GM23338 (cell line): ENCODE measurements around the gene SMR3B.

Experiments
- CREB1 ChIP-seq: fragments of 250-450 bp; sonication (Bioruptor Pico); IDR thresholded peaks from 2 replicates; pipeline ENCODE4 v1.5.0; 2020; ENCODE audit warnings: low read depth, mild to moderate bottlenecking, moderate library complexity
- ETS1 ChIP-seq: IDR thresholded peaks from 2 replicates; pipeline ENCODE4 v1.6.1; 2016; ENCODE audit warnings: antibody characterized with exemption
- EZH2 ChIP-seq: fragments of 200-600 bp; sonication (generic); IDR thresholded peaks from one replicate; pipeline ENCODE4 v1.8.0; 2017; ENCODE audit warnings: antibody characterized with exemption, mild to moderate bottlenecking, low read depth; ENCODE audit not compliant: unreplicated experiment
- EZH2phosphoT487 ChIP-seq: fragments of 200-600 bp; sonication (generic); IDR thresholded peaks from one replicate; pipeline ENCODE4 v1.8.1; 2018; ENCODE audit warnings: antibody characterized with exemption; ENCODE audit not compliant: unreplicated experiment
- JUNB ChIP-seq: IDR thresholded peaks from one replicate; pipeline ENCODE4 v1.6.1; 2016; ENCODE audit warnings: antibody characterized with exemption; ENCODE audit not compliant: unreplicated experiment
- NANOG ChIP-seq: IDR thresholded peaks from 2 replicates; pipeline ENCODE4 v1.6.1; 2016; ENCODE audit warnings: antibody characterized with exemption, borderline replicate concordance
- POLR2AphosphoS5 ChIP-seq: IDR thresholded peaks from 2 replicates; pipeline ENCODE4 v1.6.1; 2016; ENCODE audit warnings: antibody characterized with exemption, low read depth
- STAT1 ChIP-seq: IDR thresholded peaks from one replicate; pipeline ENCODE4 v1.6.1; 2016; ENCODE audit warnings: antibody characterized with exemption; ENCODE audit not compliant: unreplicated experiment
- ZNF331 ChIP-seq: fragments of 250-450 bp; sonication (Bioruptor Pico); IDR thresholded peaks from 2 replicates; pipeline ENCODE4 v1.5.0; 2020; ENCODE audit warnings: low read depth, mild to moderate bottlenecking, moderate library complexity
- TF ChIP-seq, protein P1 (sequence below), 2 experiments: fragments of 200-600 bp in 1 of 2; sonication (generic) in 1 of 2; conservative IDR thresholded peaks; 2 replicates each; pipeline versions ENCODE4 v1.5.1 to v1.6.1; 2016 to 2017; ENCODE audit warnings: antibody characterized with exemption in 2 of 2, low read depth in 2 of 2, mild to moderate bottlenecking in 2 of 2, moderate library complexity in 1 of 2
- TF ChIP-seq, protein P2 (sequence below): IDR thresholded peaks from one replicate; pipeline ENCODE4 v1.6.1; 2018; ENCODE audit warnings: antibody characterized with exemption; ENCODE audit not compliant: unreplicated experiment
- TF ChIP-seq, protein P3 (sequence below): fragments of 250-450 bp; sonication (Bioruptor Pico); IDR thresholded peaks from 2 replicates; pipeline ENCODE4 v1.5.0; 2020; ENCODE audit warnings: mild to moderate bottlenecking, moderate library complexity

GRCh38 chr4:70372760-70373159 lies 10.2 kb upstream of the SMR3B start:
- TF ChIP-seq, protein P1, sequence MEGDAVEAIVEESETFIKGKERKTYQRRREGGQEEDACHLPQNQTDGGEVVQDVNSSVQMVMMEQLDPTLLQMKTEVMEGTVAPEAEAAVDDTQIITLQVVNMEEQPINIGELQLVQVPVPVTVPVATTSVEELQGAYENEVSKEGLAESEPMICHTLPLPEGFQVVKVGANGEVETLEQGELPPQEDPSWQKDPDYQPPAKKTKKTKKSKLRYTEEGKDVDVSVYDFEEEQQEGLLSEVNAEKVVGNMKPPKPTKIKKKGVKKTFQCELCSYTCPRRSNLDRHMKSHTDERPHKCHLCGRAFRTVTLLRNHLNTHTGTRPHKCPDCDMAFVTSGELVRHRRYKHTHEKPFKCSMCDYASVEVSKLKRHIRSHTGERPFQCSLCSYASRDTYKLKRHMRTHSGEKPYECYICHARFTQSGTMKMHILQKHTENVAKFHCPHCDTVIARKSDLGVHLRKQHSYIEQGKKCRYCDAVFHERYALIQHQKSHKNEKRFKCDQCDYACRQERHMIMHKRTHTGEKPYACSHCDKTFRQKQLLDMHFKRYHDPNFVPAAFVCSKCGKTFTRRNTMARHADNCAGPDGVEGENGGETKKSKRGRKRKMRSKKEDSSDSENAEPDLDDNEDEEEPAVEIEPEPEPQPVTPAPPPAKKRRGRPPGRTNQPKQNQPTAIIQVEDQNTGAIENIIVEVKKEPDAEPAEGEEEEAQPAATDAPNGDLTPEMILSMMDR (conservative IDR thresholded peaks at IDR 0.05; ENCODE audit: low read depth in 2 of 2) = no peak
- TF ChIP-seq POLR2AphosphoS5 (no peak), EZH2 (no peak), EZH2phosphoT487 (no peak), CREB1 (CRISPR knock-in tag) (no peak), JUNB (no peak), ETS1 (no peak), ZNF331 (no peak), NANOG (no peak), STAT1 (no peak)
- TF ChIP-seq, protein P2, sequence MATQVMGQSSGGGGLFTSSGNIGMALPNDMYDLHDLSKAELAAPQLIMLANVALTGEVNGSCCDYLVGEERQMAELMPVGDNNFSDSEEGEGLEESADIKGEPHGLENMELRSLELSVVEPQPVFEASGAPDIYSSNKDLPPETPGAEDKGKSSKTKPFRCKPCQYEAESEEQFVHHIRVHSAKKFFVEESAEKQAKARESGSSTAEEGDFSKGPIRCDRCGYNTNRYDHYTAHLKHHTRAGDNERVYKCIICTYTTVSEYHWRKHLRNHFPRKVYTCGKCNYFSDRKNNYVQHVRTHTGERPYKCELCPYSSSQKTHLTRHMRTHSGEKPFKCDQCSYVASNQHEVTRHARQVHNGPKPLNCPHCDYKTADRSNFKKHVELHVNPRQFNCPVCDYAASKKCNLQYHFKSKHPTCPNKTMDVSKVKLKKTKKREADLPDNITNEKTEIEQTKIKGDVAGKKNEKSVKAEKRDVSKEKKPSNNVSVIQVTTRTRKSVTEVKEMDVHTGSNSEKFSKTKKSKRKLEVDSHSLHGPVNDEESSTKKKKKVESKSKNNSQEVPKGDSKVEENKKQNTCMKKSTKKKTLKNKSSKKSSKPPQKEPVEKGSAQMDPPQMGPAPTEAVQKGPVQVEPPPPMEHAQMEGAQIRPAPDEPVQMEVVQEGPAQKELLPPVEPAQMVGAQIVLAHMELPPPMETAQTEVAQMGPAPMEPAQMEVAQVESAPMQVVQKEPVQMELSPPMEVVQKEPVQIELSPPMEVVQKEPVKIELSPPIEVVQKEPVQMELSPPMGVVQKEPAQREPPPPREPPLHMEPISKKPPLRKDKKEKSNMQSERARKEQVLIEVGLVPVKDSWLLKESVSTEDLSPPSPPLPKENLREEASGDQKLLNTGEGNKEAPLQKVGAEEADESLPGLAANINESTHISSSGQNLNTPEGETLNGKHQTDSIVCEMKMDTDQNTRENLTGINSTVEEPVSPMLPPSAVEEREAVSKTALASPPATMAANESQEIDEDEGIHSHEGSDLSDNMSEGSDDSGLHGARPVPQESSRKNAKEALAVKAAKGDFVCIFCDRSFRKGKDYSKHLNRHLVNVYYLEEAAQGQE = no peak
- TF ChIP-seq, protein P3, sequence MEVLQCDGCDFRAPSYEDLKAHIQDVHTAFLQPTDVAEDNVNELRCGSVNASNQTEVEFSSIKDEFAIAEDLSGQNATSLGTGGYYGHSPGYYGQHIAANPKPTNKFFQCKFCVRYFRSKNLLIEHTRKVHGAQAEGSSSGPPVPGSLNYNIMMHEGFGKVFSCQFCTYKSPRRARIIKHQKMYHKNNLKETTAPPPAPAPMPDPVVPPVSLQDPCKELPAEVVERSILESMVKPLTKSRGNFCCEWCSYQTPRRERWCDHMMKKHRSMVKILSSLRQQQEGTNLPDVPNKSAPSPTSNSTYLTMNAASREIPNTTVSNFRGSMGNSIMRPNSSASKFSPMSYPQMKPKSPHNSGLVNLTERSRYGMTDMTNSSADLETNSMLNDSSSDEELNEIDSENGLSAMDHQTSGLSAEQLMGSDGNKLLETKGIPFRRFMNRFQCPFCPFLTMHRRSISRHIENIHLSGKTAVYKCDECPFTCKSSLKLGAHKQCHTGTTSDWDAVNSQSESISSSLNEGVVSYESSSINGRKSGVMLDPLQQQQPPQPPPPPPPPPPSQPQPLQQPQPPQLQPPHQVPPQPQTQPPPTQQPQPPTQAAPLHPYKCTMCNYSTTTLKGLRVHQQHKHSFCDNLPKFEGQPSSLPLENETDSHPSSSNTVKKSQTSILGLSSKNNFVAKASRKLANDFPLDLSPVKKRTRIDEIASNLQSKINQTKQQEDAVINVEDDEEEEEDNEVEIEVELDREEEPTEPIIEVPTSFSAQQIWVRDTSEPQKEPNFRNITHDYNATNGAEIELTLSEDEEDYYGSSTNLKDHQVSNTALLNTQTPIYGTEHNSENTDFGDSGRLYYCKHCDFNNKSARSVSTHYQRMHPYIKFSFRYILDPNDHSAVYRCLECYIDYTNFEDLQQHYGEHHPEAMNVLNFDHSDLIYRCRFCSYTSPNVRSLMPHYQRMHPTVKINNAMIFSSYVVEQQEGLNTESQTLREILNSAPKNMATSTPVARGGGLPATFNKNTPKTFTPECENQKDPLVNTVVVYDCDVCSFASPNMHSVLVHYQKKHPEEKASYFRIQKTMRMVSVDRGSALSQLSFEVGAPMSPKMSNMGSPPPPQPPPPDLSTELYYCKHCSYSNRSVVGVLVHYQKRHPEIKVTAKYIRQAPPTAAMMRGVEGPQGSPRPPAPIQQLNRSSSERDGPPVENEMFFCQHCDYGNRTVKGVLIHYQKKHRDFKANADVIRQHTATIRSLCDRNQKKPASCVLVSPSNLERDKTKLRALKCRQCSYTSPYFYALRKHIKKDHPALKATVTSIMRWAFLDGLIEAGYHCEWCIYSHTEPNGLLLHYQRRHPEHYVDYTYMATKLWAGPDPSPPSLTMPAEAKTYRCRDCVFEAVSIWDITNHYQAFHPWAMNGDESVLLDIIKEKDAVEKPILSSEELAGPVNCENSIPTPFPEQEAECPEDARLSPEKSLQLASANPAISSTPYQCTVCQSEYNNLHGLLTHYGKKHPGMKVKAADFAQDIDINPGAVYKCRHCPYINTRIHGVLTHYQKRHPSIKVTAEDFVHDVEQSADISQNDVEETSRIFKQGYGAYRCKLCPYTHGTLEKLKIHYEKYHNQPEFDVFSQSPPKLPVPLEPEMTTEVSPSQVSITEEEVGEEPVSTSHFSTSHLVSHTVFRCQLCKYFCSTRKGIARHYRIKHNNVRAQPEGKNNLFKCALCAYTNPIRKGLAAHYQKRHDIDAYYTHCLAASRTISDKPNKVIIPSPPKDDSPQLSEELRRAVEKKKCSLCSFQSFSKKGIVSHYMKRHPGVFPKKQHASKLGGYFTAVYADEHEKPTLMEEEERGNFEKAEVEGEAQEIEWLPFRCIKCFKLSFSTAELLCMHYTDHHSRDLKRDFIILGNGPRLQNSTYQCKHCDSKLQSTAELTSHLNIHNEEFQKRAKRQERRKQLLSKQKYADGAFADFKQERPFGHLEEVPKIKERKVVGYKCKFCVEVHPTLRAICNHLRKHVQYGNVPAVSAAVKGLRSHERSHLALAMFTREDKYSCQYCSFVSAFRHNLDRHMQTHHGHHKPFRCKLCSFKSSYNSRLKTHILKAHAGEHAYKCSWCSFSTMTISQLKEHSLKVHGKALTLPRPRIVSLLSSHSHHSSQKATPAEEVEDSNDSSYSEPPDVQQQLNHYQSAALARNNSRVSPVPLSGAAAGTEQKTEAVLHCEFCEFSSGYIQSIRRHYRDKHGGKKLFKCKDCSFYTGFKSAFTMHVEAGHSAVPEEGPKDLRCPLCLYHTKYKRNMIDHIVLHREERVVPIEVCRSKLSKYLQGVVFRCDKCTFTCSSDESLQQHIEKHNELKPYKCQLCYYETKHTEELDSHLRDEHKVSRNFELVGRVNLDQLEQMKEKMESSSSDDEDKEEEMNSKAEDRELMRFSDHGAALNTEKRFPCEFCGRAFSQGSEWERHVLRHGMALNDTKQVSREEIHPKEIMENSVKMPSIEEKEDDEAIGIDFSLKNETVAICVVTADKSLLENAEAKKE (CRISPR knock-in tag) = no peak
